GM12874 (cell line): ENCODE measurements around the gene OPN1LW.

Source experiments
- TF ChIP-seq, protein P1 (sequence below): IDR thresholded peaks from 2 replicates; pipeline ENCODE4 v1.5.1; 2011; ENCODE audit warnings: low read depth, mild to moderate bottlenecking, control low read depth, low read length, moderate library complexity; ENCODE audit not compliant: insufficient read depth

OPN1LW gene

DNA sequence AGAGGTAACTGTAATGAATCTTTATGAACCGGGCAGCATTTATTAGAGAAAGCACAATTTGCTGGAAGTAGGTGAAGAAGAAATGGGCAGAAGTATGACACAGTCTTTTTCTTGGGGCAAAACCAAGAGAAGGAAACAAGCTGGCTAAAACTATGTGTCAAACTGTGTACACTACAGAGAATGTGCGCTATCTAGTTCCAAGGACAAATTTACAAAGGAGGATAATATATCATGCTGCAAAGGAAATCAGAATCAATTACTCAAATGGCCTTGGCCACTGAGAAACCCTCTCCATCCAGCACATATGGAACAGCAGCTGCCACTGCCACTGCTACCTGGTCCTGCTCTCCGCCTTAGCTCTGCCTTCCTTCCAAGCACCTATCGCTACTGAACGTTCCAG is 29.4 kb upstream of the OPN1LW start:
- TF ChIP-seq, protein P1, sequence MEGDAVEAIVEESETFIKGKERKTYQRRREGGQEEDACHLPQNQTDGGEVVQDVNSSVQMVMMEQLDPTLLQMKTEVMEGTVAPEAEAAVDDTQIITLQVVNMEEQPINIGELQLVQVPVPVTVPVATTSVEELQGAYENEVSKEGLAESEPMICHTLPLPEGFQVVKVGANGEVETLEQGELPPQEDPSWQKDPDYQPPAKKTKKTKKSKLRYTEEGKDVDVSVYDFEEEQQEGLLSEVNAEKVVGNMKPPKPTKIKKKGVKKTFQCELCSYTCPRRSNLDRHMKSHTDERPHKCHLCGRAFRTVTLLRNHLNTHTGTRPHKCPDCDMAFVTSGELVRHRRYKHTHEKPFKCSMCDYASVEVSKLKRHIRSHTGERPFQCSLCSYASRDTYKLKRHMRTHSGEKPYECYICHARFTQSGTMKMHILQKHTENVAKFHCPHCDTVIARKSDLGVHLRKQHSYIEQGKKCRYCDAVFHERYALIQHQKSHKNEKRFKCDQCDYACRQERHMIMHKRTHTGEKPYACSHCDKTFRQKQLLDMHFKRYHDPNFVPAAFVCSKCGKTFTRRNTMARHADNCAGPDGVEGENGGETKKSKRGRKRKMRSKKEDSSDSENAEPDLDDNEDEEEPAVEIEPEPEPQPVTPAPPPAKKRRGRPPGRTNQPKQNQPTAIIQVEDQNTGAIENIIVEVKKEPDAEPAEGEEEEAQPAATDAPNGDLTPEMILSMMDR, result no peak

DNA sequence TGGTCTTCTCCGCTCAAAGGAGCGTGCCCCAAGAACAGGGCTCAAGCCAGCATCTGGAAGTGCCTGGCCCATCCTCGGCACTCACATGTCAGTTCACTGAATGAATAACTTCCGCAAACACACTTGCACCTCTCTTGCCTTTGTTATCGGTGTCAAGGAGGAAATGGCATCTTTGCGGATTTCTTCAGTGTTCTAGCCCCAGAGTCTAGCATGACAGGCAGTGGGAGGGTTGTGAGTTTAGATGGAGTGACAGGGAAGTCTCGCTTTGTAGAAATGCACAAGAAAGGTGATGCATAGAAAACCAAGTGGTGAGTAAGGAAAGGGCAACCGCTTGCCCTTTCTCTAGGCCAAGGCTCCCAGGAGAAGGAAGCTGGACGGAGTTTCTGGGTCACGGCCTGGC is 29.0 kb upstream of the OPN1LW start:
- TF ChIP-seq, protein P1, result no peak

GRCh38 chrX:154115750-154116149 is 28.3 kb upstream of the OPN1LW start:
- TF ChIP-seq, protein P1, result no peak

DNA sequence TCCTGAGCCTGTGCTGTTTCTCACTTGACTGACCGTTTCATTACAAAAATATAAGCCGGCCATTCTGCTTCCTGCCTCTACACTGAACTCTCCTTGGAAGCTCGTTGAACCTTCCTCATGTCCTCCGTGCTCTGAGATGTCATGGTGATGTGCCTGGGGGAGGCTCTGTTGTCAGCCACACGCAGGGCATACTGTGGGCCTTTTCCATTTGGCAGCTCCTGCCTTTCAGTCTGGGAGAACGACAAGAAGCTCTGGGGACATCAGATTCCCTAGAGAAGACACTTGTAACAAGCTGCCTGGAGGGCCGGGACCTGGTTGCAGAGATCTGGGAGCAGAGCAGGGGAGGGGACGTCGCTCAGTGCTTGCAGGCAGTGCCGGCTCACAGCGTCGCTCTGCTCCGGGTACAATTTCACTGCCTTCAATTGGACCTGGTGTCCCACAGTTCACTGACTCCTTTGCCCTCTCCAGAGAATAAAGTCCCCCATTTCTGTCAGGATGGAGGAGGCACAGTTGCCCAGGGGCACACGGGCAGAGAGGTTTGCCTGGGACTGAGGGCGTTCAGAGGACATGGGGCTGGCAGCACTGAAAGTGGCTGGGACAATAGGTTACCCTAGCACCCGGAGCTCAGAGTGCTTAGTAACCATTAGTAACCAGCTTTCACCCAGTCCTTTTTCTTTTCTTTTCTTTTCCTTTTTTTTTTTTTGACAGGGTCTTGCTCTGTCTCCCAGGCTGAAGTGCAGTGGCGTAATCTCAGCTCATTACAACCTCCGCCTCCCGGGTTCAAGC is 27.4 kb upstream of the OPN1LW start:
- TF ChIP-seq, protein P1, result no peak

- TF ChIP-seq, protein P1, result no peak
These were observed 26.5 kb upstream of the OPN1LW start for GRCh38 chrX:154117566-154117965.

DNA sequence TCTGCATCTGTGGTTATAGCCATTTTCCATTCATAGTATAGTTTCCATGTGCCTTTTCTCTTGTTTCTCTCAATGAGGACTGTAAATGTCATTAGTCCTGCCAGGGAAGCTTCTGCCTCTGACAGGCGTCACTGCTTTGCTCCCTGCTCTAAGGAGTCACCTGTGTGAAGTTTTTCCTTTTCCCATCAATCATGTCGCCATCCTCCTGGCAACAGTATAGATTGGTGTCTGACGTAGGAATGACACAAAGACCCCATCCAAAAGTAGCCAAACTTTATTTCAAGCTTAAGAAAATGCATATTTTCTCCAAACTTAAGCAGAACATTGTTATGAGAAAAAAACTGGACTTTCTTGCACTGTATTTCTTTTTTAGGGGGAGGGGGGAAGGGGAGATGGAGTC is 23.5 kb upstream of the OPN1LW start:
- TF ChIP-seq, protein P1, result no peak

- TF ChIP-seq, protein P1, result no peak
These were observed 22.8 kb upstream of the OPN1LW start for GRCh38 chrX:154121207-154121606.
